A673 (cell line): ENCODE measurements around the gene CCDC183.

Experiments used
- CTCF ChIP-seq: fragments of 300-800, 200-600 bp; sonication (generic); conservative IDR thresholded peaks from 2 replicates; pipeline ENCODE4 v1.5.1; 2017; ENCODE audit warnings: low read depth, mild to moderate bottlenecking, antibody characterized with exemption, low read length, moderate library complexity, mixed read lengths
- EZH2 ChIP-seq: fragments of 200-600 bp; sonication (generic); IDR thresholded peaks from 2 replicates; pipeline ENCODE4 v1.6.1; 2017; ENCODE audit warnings: borderline replicate concordance, low read depth, mild to moderate bottlenecking, mixed read lengths, antibody characterized with exemption, low read length; ENCODE audit not compliant: poor library complexity, severe bottlenecking

- TF ChIP-seq CTCF (no peak), EZH2 (no peak)
Measured at GRCh38 chr9:136845465-136846260, 49.5 kb downstream of the CCDC183 start.
